K562 (cell line): Measurements from ENCODE around the gene AKAP10. TPM values are rescaled to one million over a fixed set of nuclear protein-coding genes. Genes with fewer than 3 reads are reported as not detected.

Experiments used
- ARHGAP35 ChIP-seq: fragments of 450-650 bp; IDR thresholded peaks from 2 replicates; pipeline ENCODE4 v1.6.1; 2018; ENCODE audit not compliant: partially characterized antibody
- CBX5 ChIP-seq: IDR thresholded peaks from 2 replicates; pipeline ENCODE4 v1.6.1; 2014; ENCODE audit warnings: low read depth, borderline replicate concordance
- CREBBP ChIP-seq: IDR thresholded peaks from one replicate; pipeline ENCODE4 v1.6.1; 2012; ENCODE audit warnings: low read depth, mild to moderate bottlenecking, control low read depth, inconsistent platforms, low read length
- CTBP1 ChIP-seq: fragments of 450-650 bp; IDR thresholded peaks from 2 replicates; pipeline ENCODE4 v1.6.1; 2016; ENCODE audit warnings: borderline replicate concordance
- FOXJ3 ChIP-seq: sonication (generic); formaldehyde crosslinking; IDR thresholded peaks from 2 replicates; pipeline ENCODE4 v1.4.0; 2020; ENCODE audit warnings: mild to moderate bottlenecking, missing genetic modification reagents
- HDAC6 ChIP-seq: IDR thresholded peaks from 2 replicates; pipeline ENCODE4 v1.6.1; 2012; ENCODE audit warnings: low read depth, mild to moderate bottlenecking, control low read depth, inconsistent platforms, low read length, moderate library complexity
- JUND ChIP-seq, 2 experiments: IDR thresholded peaks; 2 replicates in 1 of 2; 3 replicates in 1 of 2; pipeline ENCODE4 v1.6.1; 2011; ENCODE audit warnings: borderline replicate concordance in 2 of 2, low read depth in 2 of 2, low read length in 2 of 2, improper control_type of control experiment in 1 of 2, missing biosample characterization in 1 of 2, missing genetic modification characterization in 1 of 2, missing genetic modification reagents in 1 of 2
- KHSRP ChIP-seq: fragments of 450-650 bp; IDR thresholded peaks from 2 replicates; pipeline ENCODE4 v1.6.1; 2017
- MECOM ChIP-seq: fragments of 250-450 bp; sonication (Bioruptor Pico); IDR thresholded peaks from 2 replicates; pipeline ENCODE4 v1.8.0; 2022; ENCODE audit warnings: inconsistent platforms
- NCOA2 ChIP-seq, 2 experiments: fragments of 450-650 bp; IDR thresholded peaks; 2 replicates each; pipeline ENCODE4 v1.6.1; 2018; ENCODE audit warnings: mild to moderate bottlenecking in 2 of 2, moderate library complexity in 1 of 2; ENCODE audit not compliant: partially characterized antibody in 2 of 2
- NFE2L1 ChIP-seq: fragments of 450-650 bp; IDR thresholded peaks from 2 replicates; pipeline ENCODE4 v1.6.1; 2016; ENCODE audit warnings: missing genetic modification characterization, low read depth, mild to moderate bottlenecking, missing compliant biosample characterization, moderate library complexity, borderline replicate concordance
- NFRKB ChIP-seq: fragments of 450-650 bp; IDR thresholded peaks from 2 replicates; pipeline ENCODE4 v1.6.1; 2016; ENCODE audit warnings: low read depth
- NR2F6 ChIP-seq: fragments of 450-650 bp; formaldehyde crosslinking; IDR thresholded peaks from 2 replicates; pipeline ENCODE4 v1.4.0; 2020; ENCODE audit warnings: mild to moderate bottlenecking
- SMC3 ChIP-seq: conservative IDR thresholded peaks from 2 replicates; pipeline ENCODE4 v1.6.1; 2011; ENCODE audit warnings: low read depth, low read length, improper control_type of control experiment; ENCODE audit not compliant: insufficient read depth
- TAL1 ChIP-seq: fragments of 450-650 bp; IDR thresholded peaks from 2 replicates; pipeline ENCODE4 v1.6.1; 2016; ENCODE audit warnings: mild to moderate bottlenecking
- ZBTB17 ChIP-seq: fragments of 450-650 bp; formaldehyde crosslinking; IDR thresholded peaks from 2 replicates; pipeline ENCODE4 v1.4.0; 2020; ENCODE audit warnings: mild to moderate bottlenecking
- ZNF133 ChIP-seq: fragments of 250-450 bp; sonication (Bioruptor Pico); IDR thresholded peaks from 2 replicates; pipeline ENCODE4 v1.4.0; 2020; ENCODE audit warnings: mild to moderate bottlenecking
- ZNF707 ChIP-seq: fragments of 250-450 bp; sonication (Bioruptor Pico); conservative IDR thresholded peaks from 2 replicates; pipeline ENCODE4 v1.8.0; 2022; ENCODE audit warnings: inconsistent platforms, mild to moderate bottlenecking, moderate library complexity
- ZZZ3 ChIP-seq: fragments of 450-650 bp; IDR thresholded peaks from 2 replicates; pipeline ENCODE4 v1.6.1; 2016; ENCODE audit warnings: antibody characterized with exemption, mild to moderate bottlenecking, moderate library complexity
- polyA plus RNA-seq, 8 experiments: library from polyadenylated mRNA; depleted of rRNA in 4 of 8; stranded (reverse) in 5 of 8; unstranded in 3 of 8; fragments of >200 nt; fragmentation: Nextera tagmentation in 2 of 8; fragmentation: Illumina TruSeq in 1 of 8; extraction: Ambion mirVana in 2 of 8; extraction: Trizol in 1 of 8; gene quantifications; 2 replicates each; pipeline versions ENCODE4 v1.2.1 to v1.2.3, GENCODE V29; 2011 to 2014; ENCODE audit warnings: inconsistent platforms in 1 of 8, missing spikeins in 1 of 8
- total RNA-seq, 7 experiments: library from RNA; depleted of rRNA in 6 of 7; stranded (reverse); fragments of >200 nt in 6 of 7; fragmentation: Illumina TruSeq in 2 of 7; extraction: Trizol in 2 of 7; gene quantifications; 2 replicates each; pipeline versions ENCODE4 v1.2.1 to v1.2.3, GENCODE V29; 2011 to 2021; ENCODE audit warnings: low replicate concordance in 1 of 7
- TF ChIP-seq, protein P1 (sequence below): sonication (generic); formaldehyde crosslinking; IDR thresholded peaks from 2 replicates; pipeline ENCODE4 v1.8.0; 2022; ENCODE audit warnings: mild to moderate bottlenecking, missing genetic modification reagents

Gene AKAP10
- total and polyA plus RNA-seq, 9 of the 15 experiments (the other 6 are each of a cell fraction or from before 2014, with no cell fraction given): 4.0 to 20.3 (median 8.2) TPM

DNA sequence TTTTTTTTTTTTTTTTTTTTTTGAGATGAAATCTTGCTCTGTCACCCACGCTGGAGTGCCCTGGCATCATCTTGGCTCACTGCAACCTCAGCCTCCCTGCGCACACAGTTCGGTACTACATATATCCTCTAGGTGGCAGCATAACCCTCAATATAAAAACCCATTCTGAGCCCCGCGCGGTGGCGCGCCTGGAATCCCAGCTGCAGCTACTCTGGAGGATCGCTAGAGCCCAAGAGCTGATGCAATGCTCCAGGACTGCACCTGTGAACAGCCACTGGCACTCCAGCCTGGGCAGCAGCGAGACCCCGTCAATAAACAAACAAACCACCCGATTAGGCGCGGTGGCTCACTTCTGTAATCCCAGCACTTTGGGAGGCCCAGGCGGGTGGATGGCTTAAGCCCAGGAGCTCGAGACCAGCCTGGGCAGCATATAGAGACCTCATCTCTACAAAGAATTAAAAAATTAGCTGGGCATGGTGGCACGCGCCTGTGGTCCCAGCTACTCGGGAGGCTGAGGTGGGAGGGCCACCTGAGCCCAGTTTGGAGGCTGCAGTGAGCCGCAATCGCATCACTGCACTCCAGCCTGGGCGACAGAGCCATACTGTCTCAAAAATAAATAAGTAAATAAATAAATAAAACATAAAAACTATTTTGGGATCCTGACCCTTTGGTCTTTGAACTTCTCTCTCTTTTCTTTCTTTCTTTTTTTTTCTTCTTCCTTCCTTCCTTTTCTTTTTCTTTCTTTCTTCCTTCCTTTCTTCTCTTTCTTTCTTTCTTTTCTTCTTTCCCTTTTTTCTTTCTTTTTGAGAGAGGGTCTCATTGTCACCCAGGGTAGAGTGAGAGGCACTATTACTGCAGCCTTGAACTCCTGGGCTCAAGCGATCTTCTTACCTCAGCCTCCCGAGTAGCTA is 15.4 kb upstream of the AKAP10 start (continued):
- TF ChIP-seq, protein P1, sequence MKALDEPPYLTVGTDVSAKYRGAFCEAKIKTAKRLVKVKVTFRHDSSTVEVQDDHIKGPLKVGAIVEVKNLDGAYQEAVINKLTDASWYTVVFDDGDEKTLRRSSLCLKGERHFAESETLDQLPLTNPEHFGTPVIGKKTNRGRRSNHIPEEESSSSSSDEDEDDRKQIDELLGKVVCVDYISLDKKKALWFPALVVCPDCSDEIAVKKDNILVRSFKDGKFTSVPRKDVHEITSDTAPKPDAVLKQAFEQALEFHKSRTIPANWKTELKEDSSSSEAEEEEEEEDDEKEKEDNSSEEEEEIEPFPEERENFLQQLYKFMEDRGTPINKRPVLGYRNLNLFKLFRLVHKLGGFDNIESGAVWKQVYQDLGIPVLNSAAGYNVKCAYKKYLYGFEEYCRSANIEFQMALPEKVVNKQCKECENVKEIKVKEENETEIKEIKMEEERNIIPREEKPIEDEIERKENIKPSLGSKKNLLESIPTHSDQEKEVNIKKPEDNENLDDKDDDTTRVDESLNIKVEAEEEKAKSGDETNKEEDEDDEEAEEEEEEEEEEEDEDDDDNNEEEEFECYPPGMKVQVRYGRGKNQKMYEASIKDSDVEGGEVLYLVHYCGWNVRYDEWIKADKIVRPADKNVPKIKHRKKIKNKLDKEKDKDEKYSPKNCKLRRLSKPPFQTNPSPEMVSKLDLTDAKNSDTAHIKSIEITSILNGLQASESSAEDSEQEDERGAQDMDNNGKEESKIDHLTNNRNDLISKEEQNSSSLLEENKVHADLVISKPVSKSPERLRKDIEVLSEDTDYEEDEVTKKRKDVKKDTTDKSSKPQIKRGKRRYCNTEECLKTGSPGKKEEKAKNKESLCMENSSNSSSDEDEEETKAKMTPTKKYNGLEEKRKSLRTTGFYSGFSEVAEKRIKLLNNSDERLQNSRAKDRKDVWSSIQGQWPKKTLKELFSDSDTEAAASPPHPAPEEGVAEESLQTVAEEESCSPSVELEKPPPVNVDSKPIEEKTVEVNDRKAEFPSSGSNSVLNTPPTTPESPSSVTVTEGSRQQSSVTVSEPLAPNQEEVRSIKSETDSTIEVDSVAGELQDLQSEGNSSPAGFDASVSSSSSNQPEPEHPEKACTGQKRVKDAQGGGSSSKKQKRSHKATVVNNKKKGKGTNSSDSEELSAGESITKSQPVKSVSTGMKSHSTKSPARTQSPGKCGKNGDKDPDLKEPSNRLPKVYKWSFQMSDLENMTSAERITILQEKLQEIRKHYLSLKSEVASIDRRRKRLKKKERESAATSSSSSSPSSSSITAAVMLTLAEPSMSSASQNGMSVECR (CRISPR knock-in tag): no peak
- TF ChIP-seq ZZZ3 (no peak), NCOA2 (IDR thresholded peaks at IDR 0.05; ENCODE audit: partially characterized antibody in 2 of 2) (no peak), CREBBP (no peak), HDAC6 (no peak), CTBP1 (peak; percentile 61; the same call in 1 of the 2 replicates), JUND (IDR thresholded peaks at IDR 0.05; ENCODE audit: borderline replicate concordance, low read depth, low read length) (peak; percentile 31; the same call in 1 of the 2 replicates), JUND (tag; IDR thresholded peaks at IDR 0.05; ENCODE audit: borderline replicate concordance, low read depth, low read length) (no peak), NFE2L1 (tag) (no peak), CBX5 (no peak), FOXJ3 (CRISPR knock-in tag) (no peak), NFRKB (no peak), ZBTB17 (CRISPR knock-in tag) (no peak), ZNF707 (CRISPR knock-in tag) (no peak), ARHGAP35 (no peak), KHSRP (no peak), TAL1 (no peak), SMC3 (peak; percentile 53), NR2F6 (CRISPR knock-in tag) (no peak), MECOM (CRISPR knock-in tag) (no peak), ZNF133 (CRISPR knock-in tag) (no peak)
